Peyer's patch (tissue), 4 donors: ENCODE measurements around the gene MAP3K7.

Experiments
- CTCF ChIP-seq, 6 experiments: fragments of 450-650 bp in 4 of 6; fragments of 200-600 bp in 2 of 6; sonication (generic) in 1 of 6; IDR thresholded peaks; one replicate each; pipeline ENCODE4 v1.5.1; 2017 to 2019; ENCODE audit warnings: antibody characterized with exemption in 6 of 6, mild to moderate bottlenecking in 3 of 6, moderate library complexity in 1 of 6
- POLR2A ChIP-seq, 2 donors: fragments of 450-650 bp; IDR thresholded peaks; one replicate each; pipeline ENCODE4 v1.5.1; 2017; ENCODE audit warnings: antibody characterized with exemption in 2 of 2, mild to moderate bottlenecking in 2 of 2, moderate library complexity in 2 of 2

DNA sequence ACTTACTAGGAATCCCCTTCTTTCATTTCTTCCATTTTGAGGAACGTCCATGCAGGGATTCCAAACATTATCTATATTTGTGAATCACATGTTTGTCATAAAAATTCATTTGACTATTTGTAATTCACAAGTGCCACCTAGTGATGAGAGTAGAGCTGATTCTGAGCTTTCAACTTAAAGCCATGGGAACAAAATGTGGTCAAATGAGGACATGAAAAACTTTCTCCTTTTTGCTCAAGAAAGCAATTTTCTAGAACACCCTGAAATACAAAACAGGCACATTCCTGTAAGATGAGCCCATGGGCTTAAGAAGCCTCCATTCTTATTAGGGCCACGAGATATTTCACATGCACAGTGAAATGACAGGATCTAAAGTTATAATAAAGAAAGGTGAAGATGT is 12.3 kb downstream of the MAP3K7 start:
- TF ChIP-seq CTCF (IDR thresholded peaks at IDR 0.05) (no peak), POLR2A (IDR thresholded peaks at IDR 0.05) (no peak)
